Karpas-422 (cell line): ENCODE measurements around the gene TALDO1. TPM values are rescaled to one million over a fixed set of nuclear protein-coding genes. Genes with fewer than 3 reads are reported as not detected.

Experiments
- DNase-seq: peaks from one replicate; pipeline ENCODE4 v3.0.0-alpha.2; 2015
- H2AFZ ChIP-seq: fragments of 200-600 bp; sonication (generic); 2 replicates; pipeline ENCODE4 v1.6.1; 2014; ENCODE audit warnings: antibody characterized with exemption, low read length, mixed read lengths
- H3K27ac ChIP-seq: fragments of 200-600 bp; sonication (generic); 2 replicates; pipeline ENCODE4 v1.5.1; 2014; ENCODE audit warnings: mild to moderate bottlenecking, low read length, moderate library complexity
- H3K27me3 ChIP-seq: fragments of 200-600 bp; sonication (generic); 2 replicates; pipeline ENCODE4 v1.6.1; 2014; ENCODE audit warnings: low read length, mixed read lengths
- H3K36me3 ChIP-seq: fragments of 200-600 bp; sonication (generic); 2 replicates; pipeline ENCODE4 v1.6.1; 2014; ENCODE audit warnings: low read length, mixed read lengths; ENCODE audit not compliant: insufficient read depth
- H3K4me1 ChIP-seq: fragments of 200-600 bp; sonication (generic); 2 replicates; pipeline ENCODE4 v1.6.1; 2014; ENCODE audit warnings: mild to moderate bottlenecking, low read length, mixed read lengths
- H3K4me2 ChIP-seq: fragments of 200-600 bp; sonication (generic); 2 replicates; pipeline ENCODE4 v1.6.1; 2014; ENCODE audit warnings: low read length, low read depth, mild to moderate bottlenecking; ENCODE audit not compliant: poor library complexity, severe bottlenecking
- H3K4me3 ChIP-seq: fragments of 200-600 bp; sonication (generic); 2 replicates; pipeline ENCODE4 v1.5.1; 2014; ENCODE audit warnings: mild to moderate bottlenecking, antibody characterized with exemption, low read length, mixed read lengths
- H3K79me2 ChIP-seq: fragments of 200-600 bp; sonication (generic); 2 replicates; pipeline ENCODE4 v1.6.1; 2014; ENCODE audit warnings: mild to moderate bottlenecking, low read length, mixed read lengths
- H3K9ac ChIP-seq: fragments of 200-600 bp; sonication (generic); 2 replicates; pipeline ENCODE4 v1.6.0; 2014; ENCODE audit warnings: low read length
- H3K9me2 ChIP-seq: fragments of 200-600 bp; sonication (generic), shearing (Covaris generic); replicated peaks from 2 replicates; pipeline ENCODE4 v1.6.0; 2014; ENCODE audit warnings: mild to moderate bottlenecking, low read length, moderate library complexity; ENCODE audit not compliant: insufficient read depth
- H3K9me3 ChIP-seq: fragments of 300-700, 200-600 bp; sonication (generic); 2 replicates; pipeline ENCODE4 v1.6.1; 2014; ENCODE audit warnings: low read length, mixed read lengths
- H4K20me1 ChIP-seq: fragments of 200-600 bp; sonication (generic); 2 replicates; pipeline ENCODE4 v1.6.1; 2014; ENCODE audit warnings: mild to moderate bottlenecking, antibody characterized with exemption, low read length, low read depth; ENCODE audit not compliant: insufficient read depth
- total RNA-seq: library from RNA; depleted of rRNA; stranded (reverse); fragments of >200 nt; shearing (Covaris generic); gene quantifications from 2 replicates; pipeline ENCODE4 v1.2.3, GENCODE V29; 2014; ENCODE audit warnings: low replicate concordance

Gene TALDO1
- total RNA-seq, 1 experiment from 2014 or later, result 127 TPM

DNA sequence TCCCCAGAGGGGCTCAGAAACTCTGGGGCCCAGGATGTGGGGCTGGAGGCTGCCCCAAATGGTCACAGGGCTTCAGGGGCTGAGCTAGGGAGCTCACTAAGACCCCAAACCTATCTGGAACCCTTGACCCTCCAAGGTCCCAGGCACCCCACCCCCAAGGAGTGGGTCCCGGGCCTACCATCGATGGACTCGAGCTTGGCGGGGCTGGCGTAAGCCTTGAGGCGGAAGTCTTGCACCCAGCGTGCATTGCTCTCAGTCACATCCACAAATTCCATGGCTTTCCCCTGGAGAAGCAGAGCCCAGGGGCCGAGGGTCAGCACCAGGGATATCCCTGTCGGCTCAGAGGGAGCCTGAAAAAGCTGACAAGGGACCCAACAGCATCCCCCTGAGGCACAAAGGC, 26.6 kb downstream of the TALDO1 start:
- no peak overlapping the region for H3K4me3 ChIP-seq
- peaks cover 55% of the 10 kb centered on the region for H3K79me2 ChIP-seq
- H3K9me2 ChIP-seq, result no peaks in the 10 kb centered on the region
- no peak overlapping the region for H3K4me2 ChIP-seq
- H2AFZ ChIP-seq, result no peak overlapping the region
- H3K4me1 ChIP-seq, result peaks cover 20% of the 10 kb centered on the region
- peaks cover 44% of the 10 kb centered on the region for H4K20me1 ChIP-seq
- H3K9ac ChIP-seq, result no peak overlapping the region
- H3K27ac ChIP-seq, result no peak overlapping the region
- no peak for DNase-seq
- peaks cover 14% of the 10 kb centered on the region for H3K36me3 ChIP-seq
- H3K9me3 ChIP-seq, result no peaks in the 10 kb centered on the region
- H3K27me3 ChIP-seq, result no peaks in the 10 kb centered on the region

- H3K4me2 ChIP-seq, result peak overlapping the region; percentile 96
- no peaks in the 10 kb centered on the region for H3K27me3 ChIP-seq
- no peak overlapping the region for H3K4me3 ChIP-seq
- no peak overlapping the region for H2AFZ ChIP-seq
- no peak overlapping the region for H3K27ac ChIP-seq
- H3K36me3 ChIP-seq, result peaks cover 17% of the 10 kb centered on the region
- peaks cover 64% of the 10 kb centered on the region for H3K79me2 ChIP-seq
- H3K9ac ChIP-seq, result peak overlapping the region; percentile 96; the same call in 1 of the 2 replicates
- H3K9me2 ChIP-seq, result no peaks in the 10 kb centered on the region
- DNase-seq, result no peak
- peaks cover 30% of the 10 kb centered on the region for H3K4me1 ChIP-seq
- no peaks in the 10 kb centered on the region for H3K9me3 ChIP-seq
- peaks cover 51% of the 10 kb centered on the region for H4K20me1 ChIP-seq
Measured at GRCh38 chr11:774873-775592, 27.8 kb downstream of the TALDO1 start.

GRCh38 chr11:776263-776560, 28.9 kb downstream of the TALDO1 start:
- H3K36me3 ChIP-seq, result peaks cover 10% of the 10 kb centered on the region; the same call in 1 of the 2 replicates
- H3K4me3 ChIP-seq, result peak overlapping the region; percentile 94
- peak overlapping the region; percentile 96 for H3K4me2 ChIP-seq
- peaks cover 46% of the 10 kb centered on the region for H4K20me1 ChIP-seq
- peak overlapping the region; percentile 96 for H3K9ac ChIP-seq
- no peaks in the 10 kb centered on the region for H3K27me3 ChIP-seq
- no peak for DNase-seq
- H3K79me2 ChIP-seq, result peaks cover 67% of the 10 kb centered on the region
- H3K9me3 ChIP-seq, result no peaks in the 10 kb centered on the region
- H2AFZ ChIP-seq, result no peak overlapping the region
- H3K4me1 ChIP-seq, result peaks cover 35% of the 10 kb centered on the region
- H3K9me2 ChIP-seq, result no peaks in the 10 kb centered on the region
- peak overlapping the region; percentile 70 for H3K27ac ChIP-seq

DNA sequence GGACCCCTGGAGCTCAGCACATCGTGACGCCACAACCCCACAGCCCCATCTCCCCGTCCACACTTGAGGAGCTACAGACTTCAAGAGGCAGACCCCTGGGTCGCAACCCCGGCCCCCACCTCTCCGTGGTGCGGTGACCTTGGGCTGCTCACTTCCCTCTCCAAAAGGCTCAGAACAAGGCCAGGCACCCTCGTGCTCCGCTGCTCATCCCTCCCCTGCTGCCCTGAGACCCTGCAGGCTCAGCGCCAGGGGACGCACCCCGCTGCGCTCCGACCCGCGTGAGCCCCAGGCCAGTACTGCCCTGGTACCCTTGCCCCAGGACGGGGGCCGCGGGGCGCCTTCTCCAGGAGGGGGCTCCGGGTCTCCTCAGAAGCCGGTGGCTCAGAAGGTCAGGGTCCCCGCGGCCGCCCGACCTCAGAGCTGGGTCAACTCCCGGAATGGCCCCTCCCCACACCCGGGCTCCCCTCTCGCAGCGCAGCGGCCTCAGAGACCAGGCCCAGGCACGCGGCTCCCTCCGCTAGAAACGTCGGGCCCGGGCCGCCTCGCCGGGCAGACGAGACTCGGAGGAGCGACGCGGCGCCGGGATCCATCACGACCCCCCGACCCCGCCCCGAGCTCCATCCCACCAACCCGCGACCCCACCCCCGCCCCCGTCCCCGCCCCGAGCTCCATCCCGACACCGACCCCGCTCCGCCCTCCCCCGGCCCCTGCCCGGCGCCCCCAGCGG, 29.5 kb downstream of the TALDO1 start:
- Histone ChIP-seq H3K79me2 (peaks cover 67% of the 10 kb centered on the region), H3K4me3 (peak overlapping the region; percentile 94), H2AFZ (no peak overlapping the region), H4K20me1 (peaks cover 42% of the 10 kb centered on the region), H3K36me3 (peaks cover 10% of the 10 kb centered on the region; the same call in 1 of the 2 replicates), H3K27me3 (no peaks in the 10 kb centered on the region), H3K27ac (peak overlapping the region; percentile 86), H3K4me1 (peaks cover 35% of the 10 kb centered on the region), H3K4me2 (peak overlapping the region; percentile 97), H3K9me2 (no peaks in the 10 kb centered on the region), H3K9ac (peak overlapping the region; percentile 96), H3K9me3 (no peaks in the 10 kb centered on the region)
- peak; percentile 81 for DNase-seq

- H3K4me3 ChIP-seq, result peak within 1 kb of the TSS; percentile 94
Measured at GRCh38 chr11:777288-778255, 30.3 kb downstream of the TALDO1 start, which contains the start of gene GATD1. Gene GATD1 (minus strand): TSS chr11:777487. CDS start chr11:777462, 25 bp downstream.

GRCh38 chr11:778976-779954, 32.0 kb downstream of the TALDO1 start:
- 0 out of 2 replicates have a peak, but pooled peaks cover 6% of the 10 kb centered on the region for H3K36me3 ChIP-seq
- peak overlapping the region; percentile 94; the same call in 1 of the 2 replicates for H3K4me3 ChIP-seq
- peak overlapping the region; percentile 96; the same call in 1 of the 2 replicates for H3K9ac ChIP-seq
- no peak overlapping the region for H2AFZ ChIP-seq
- H4K20me1 ChIP-seq, result peaks cover 27% of the 10 kb centered on the region
- H3K27ac ChIP-seq, result no peak overlapping the region
- no peaks in the 10 kb centered on the region for H3K9me2 ChIP-seq
- peaks cover 52% of the 10 kb centered on the region for H3K79me2 ChIP-seq
- H3K4me2 ChIP-seq, result peak overlapping the region; percentile 97
- DNase-seq, result no peak
- no peaks in the 10 kb centered on the region for H3K27me3 ChIP-seq
- H3K9me3 ChIP-seq, result no peaks in the 10 kb centered on the region
- H3K4me1 ChIP-seq, result peaks cover 35% of the 10 kb centered on the region

More at GRCh38 chr11:777288-778255, 30.3 kb downstream of the TALDO1 start, which contains the start of gene GATD1:
- Histone ChIP-seq H3K4me1 (peaks cover 35% of the 10 kb centered on the region), H2AFZ (0 out of 2 replicates have a peak within 1 kb of the TSS, but pooled peaks have one; percentile 58), H3K36me3 (peaks cover 10% of the 10 kb centered on the region; the same call in 1 of the 2 replicates), H3K79me2 (peaks cover 66% of the 10 kb centered on the region), H3K27me3 (no peaks in the 10 kb centered on the region), H4K20me1 (peaks cover 40% of the 10 kb centered on the region), H3K9me2 (no peaks in the 10 kb centered on the region), H3K9ac (peak within 1 kb of the TSS; percentile 96), H3K4me2 (peak within 1 kb of the TSS; percentile 97), H3K27ac (peak within 1 kb of the TSS; percentile 86), H3K9me3 (no peaks in the 10 kb centered on the region)
- DNase-seq, result peak; percentile 97

DNA sequence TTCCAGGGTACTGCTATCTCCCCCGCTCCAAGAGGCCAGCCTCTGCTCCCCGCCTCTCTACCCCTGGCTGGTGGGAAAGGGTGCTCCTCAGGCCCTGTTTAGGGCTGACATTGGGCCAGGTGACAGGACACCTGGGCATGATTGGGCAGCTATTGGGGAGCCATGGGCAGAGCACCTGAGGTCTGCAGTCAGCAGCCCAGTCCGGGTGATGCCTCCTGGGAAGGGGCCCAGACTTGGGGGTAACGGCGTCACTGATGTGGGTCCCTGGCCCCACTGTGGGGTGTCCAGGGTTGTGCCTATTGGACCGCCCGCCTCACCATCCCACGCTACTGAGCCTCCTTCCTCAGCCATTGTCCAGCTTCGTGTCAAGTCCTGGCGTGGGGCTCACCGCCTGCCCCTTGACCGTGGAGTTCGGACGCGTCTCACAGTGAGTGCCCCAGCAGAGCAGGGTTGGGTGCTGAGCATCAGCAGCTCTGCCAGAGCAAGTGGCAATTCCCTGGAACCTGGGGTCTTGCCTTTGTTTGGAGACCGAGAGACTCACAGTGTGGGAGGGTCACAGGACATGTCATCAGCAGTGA, 32.8 kb downstream of the TALDO1 start:
- no peak for DNase-seq
- Histone ChIP-seq H3K9me2 (no peaks in the 10 kb centered on the region), H3K4me3 (no peak overlapping the region), H3K79me2 (peaks cover 44% of the 10 kb centered on the region), H3K27ac (no peak overlapping the region), H3K36me3 (0 out of 2 replicates have a peak, but pooled peaks cover 6% of the 10 kb centered on the region), H3K9me3 (no peaks in the 10 kb centered on the region), H3K9ac (no peak overlapping the region), H4K20me1 (peaks cover 23% of the 10 kb centered on the region), H3K27me3 (no peaks in the 10 kb centered on the region), H2AFZ (no peak overlapping the region), H3K4me2 (no peak overlapping the region), H3K4me1 (peaks cover 35% of the 10 kb centered on the region)
